Heart right ventricle (tissue), 16 donors: ENCODE data around the gene MYCBP. TPM values are rescaled to one million over a fixed set of nuclear protein-coding genes. Genes with fewer than 3 reads are reported as not detected.
A peak's percentile ranks its signal among the peaks of the same experiment; 100 is the strongest.
"Not testable (repeated sequence)": the region's sequence is repeated elsewhere in the genome, so short reads cannot be mapped to it uniquely, and the experiment has no call there.

ENCODE experiments used
- ATAC-seq, 8 donors: fragments of 200-7000 bp; cut with Tn5 transposase; one replicate each; pipeline ENCODE4 v1.9.1; 2020; ENCODE audit warnings: mild to moderate bottlenecking in 8 of 8, moderate library complexity in 8 of 8, moderate number of reproducible peaks in 1 of 8
- DNase-seq, 2 donors: peaks; one replicate each; pipeline ENCODE4 v3.0.0-alpha.2; 2020
- H3K27ac ChIP-seq, 10 donors: fragments of 200-600 bp; sonication (generic) in 2 of 10; one replicate each; pipeline versions ENCODE4 v1.5.0 to v1.8.0; 2020 to 2022; ENCODE audit warnings: mild to moderate bottlenecking in 3 of 10
- H3K27me3 ChIP-seq, 7 donors: fragments of 200-600 bp; one replicate each; pipeline ENCODE4 v1.8.0; 2021 to 2022; ENCODE audit warnings: mild to moderate bottlenecking in 2 of 7
- H3K36me3 ChIP-seq, 9 donors: fragments of 200-600 bp; sonication (generic) in 1 of 9; one replicate each; pipeline versions ENCODE4 v1.5.0 to v1.8.0; 2020 to 2022; ENCODE audit warnings: mild to moderate bottlenecking in 2 of 9
- H3K4me1 ChIP-seq, 9 donors: fragments of 200-600 bp; sonication (generic) in 1 of 9; one replicate each; pipeline versions ENCODE4 v1.5.0 to v1.8.0; 2020 to 2022; ENCODE audit warnings: mild to moderate bottlenecking in 4 of 9
- H3K4me3 ChIP-seq, 10 donors: fragments of 200-600 bp; sonication (generic) in 2 of 10; one replicate each; pipeline versions ENCODE4 v1.5.0 to v1.8.0; 2020 to 2022; ENCODE audit warnings: mild to moderate bottlenecking in 7 of 10, moderate library complexity in 2 of 10
- H3K9me3 ChIP-seq, 11 donors: fragments of 200-600 bp in 10 of 11; sonication (generic) in 2 of 11; one replicate each; pipeline versions ENCODE4 v1.5.0 to v1.8.0; 2013 to 2022; ENCODE audit warnings: mild to moderate bottlenecking in 2 of 11, control low read depth in 1 of 11, moderate library complexity in 1 of 11
- WGBS, 2 donors: extraction: QIAGEN DNeasy Blood & Tissue Kit; methylation state at CpG; one replicate each; pipeline ENCODE4 v1.1.7; 2013; ENCODE audit warnings: inconsistent platforms in 1 of 2; 5-methylcytosine and 5-hydroxymethylcytosine counted together
- intact Hi-C, 10 donors: fragments of 100-400 bp; cut with DNase I; formaldehyde crosslinking; loops; one replicate each; pipeline versions ENCODE4 v1.11.1 to v1.14.2; 2022
- polyA plus RNA-seq, 2 donors: library from polyadenylated mRNA; stranded (reverse); fragments of 200-250 nt; gene quantifications; one replicate each; pipeline ENCODE4 v1.2.3, GENCODE V29; 2013
- total RNA-seq, 10 donors: library from RNA; stranded (reverse); fragmentation: NEBNext Ultra II Directional in 3 of 10; extraction: Animal tissue kit (Norgen Biotek cat#: 25700) in 3 of 10; gene quantifications; one replicate each; pipeline versions ENCODE4 v1.2.1 to v1.2.4, GENCODE V29; 2021 to 2023
- TF ChIP-seq, protein P1 (sequence below), 9 donors: fragments of 200-600 bp; sonication (generic) in 2 of 9; IDR thresholded peaks; one replicate each; pipeline versions ENCODE4 v1.5.0 to v1.8.0; 2021 to 2022; ENCODE audit warnings: antibody characterized with exemption in 9 of 9, mild to moderate bottlenecking in 5 of 9, moderate library complexity in 1 of 9
- donor health status: Arrhythmogenic right ventricular cardiomyopathy.
- donor health status: ischemic (EF 13 %, LVEDD 7.1; RV severe dilation, severe dysfunction).
- donor health status: healthy with polysubstance abuse.
- donor health status: DM: no; HTN: yes; CAD: no.
- donor health status: DM: no; HTN: no; CAD: no.
- donor health status: ischemic (EF 25% LVEDD 6.9; RV normal size, moderate dysfunction).
- donor health status: ischemic (EF 25% LVEDD 5.7; RV mildly dilated, moderate dysfunction).
- donor health status: healthy.
- donor health status: DM: yes; HTN: yes; CAD: no.
- donor health status: Ischemic cardiomyopathy.
- donor health status: ischemic (EF 35%, LVEDD 5.7; RV mildly dilated, moderate dysfunction).
- donor health status: nonischemic (EF 11% LVEDD 7.7; RV severe dilation, severe dysfunction).
- donor health status: DM: yes; HTN: yes; CAD: no.
- donor health status: PGD.
- donor health status: ischemic (EF 29% LVEDD 5.4; RV normal size, mild dysfunction).
- donor health status: nonischemic (EF 23%, LVEDD 6.1; RV moderate dilation, normal function).

Gene MYCBP
- total and polyA plus RNA-seq, 12 donors: 3.9 to 22.8 (median 8.2) TPM

DNA sequence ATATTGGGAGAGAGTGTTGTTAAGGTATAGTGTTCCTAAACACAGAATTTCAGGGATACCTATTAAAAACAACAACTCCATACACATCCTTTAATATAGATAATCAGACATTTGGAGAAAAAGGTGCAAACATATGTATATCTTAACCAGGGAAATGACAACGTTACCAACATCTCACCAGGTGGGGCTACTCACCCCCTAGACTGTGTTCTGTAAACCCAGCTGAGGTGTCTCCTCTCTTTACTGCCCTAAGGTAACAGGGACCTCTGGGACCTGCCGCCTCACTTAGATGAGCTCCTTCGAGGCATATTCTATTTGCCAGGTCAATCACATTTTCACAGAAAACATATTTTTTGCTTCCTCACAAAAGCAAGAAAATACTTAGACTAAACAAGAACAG, 26.9 kb downstream of the MYCBP start:
- 94 to 95% methylated on average over 3 of the region's 3 CpGs for WGBS, 2 donors
- TF ChIP-seq, protein P1, sequence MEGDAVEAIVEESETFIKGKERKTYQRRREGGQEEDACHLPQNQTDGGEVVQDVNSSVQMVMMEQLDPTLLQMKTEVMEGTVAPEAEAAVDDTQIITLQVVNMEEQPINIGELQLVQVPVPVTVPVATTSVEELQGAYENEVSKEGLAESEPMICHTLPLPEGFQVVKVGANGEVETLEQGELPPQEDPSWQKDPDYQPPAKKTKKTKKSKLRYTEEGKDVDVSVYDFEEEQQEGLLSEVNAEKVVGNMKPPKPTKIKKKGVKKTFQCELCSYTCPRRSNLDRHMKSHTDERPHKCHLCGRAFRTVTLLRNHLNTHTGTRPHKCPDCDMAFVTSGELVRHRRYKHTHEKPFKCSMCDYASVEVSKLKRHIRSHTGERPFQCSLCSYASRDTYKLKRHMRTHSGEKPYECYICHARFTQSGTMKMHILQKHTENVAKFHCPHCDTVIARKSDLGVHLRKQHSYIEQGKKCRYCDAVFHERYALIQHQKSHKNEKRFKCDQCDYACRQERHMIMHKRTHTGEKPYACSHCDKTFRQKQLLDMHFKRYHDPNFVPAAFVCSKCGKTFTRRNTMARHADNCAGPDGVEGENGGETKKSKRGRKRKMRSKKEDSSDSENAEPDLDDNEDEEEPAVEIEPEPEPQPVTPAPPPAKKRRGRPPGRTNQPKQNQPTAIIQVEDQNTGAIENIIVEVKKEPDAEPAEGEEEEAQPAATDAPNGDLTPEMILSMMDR (IDR thresholded peaks at IDR 0.05): no peak
- DNase-seq (no peak), ATAC-seq (no peak)
- peaks cover 0 to 24% (median 7%) of the 10 kb centered on the region in 9 donors for H3K4me1 ChIP-seq
- no peaks in the 10 kb centered on the region for H3K27me3 ChIP-seq
- H3K27ac ChIP-seq: no peak overlapping the region
- peaks cover 0 to 100% (median 23%) of the 10 kb centered on the region in 9 donors for H3K36me3 ChIP-seq
- intact Hi-C loops: no loop called here
- H3K4me3 ChIP-seq: no peak overlapping the region
- no peaks in the 10 kb centered on the region for H3K9me3 ChIP-seq

DNA sequence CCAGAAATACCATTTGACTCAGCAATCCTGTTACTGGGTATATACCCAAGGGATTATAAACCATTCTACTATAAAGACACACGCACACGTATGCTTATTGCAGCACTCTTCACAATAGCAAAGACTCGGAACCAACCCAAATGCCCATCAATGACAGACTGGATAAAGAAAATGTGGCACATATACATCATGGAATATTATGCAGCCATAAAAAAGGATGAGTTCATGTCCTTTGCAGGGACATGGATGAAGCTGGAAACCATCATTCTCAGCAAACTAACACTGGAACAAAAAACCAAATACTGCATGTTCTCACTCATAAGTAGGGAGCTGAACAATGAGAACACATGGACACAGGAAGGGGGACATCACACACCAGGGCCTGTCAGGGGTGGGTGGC, 28.1 kb downstream of the MYCBP start:
- DNase-seq, ATAC-seq, intact Hi-C loops, H3K9me3 ChIP-seq, H3K27me3 ChIP-seq, H3K4me3 ChIP-seq, H3K27ac ChIP-seq: not testable (repeated sequence)
- peaks cover 0 to 100% (median 20%) of the 10 kb centered on the region in 9 donors for H3K36me3 ChIP-seq
- H3K4me1 ChIP-seq: peaks cover 0 to 33% (median 18%) of the 10 kb centered on the region in 9 donors
- 96 to 99% methylated on average over 3 of the region's 3 CpGs for WGBS, 2 donors

DNA sequence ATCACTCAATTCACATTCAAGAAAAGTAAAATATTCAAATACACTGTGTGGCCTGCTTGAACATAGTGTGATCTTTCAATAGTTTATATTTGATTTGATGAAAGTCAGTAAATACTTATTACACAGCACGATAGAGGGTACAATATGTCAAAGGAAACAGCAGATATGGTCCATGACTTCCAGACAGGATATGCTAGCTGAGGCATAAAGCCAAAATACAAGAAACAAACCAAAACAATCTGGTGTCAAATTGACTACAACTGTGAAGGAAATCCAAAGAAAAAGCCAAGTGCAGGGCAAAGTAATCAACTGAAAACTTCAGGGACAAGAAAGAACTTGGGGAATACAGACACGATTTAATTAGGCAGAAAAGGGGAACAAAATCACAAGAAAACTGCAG, 32.9 kb downstream of the MYCBP start:
- H3K9me3 ChIP-seq: no peaks in the 10 kb centered on the region
- 37 to 54% methylated on average over 2 of the region's 2 CpGs for WGBS, 2 donors
- no peak overlapping the region for H3K4me3 ChIP-seq
- H3K4me1 ChIP-seq: peaks cover 0 to 45% (median 24%) of the 10 kb centered on the region in 9 donors
- no peaks in the 10 kb centered on the region for H3K27me3 ChIP-seq
- H3K36me3 ChIP-seq: peaks cover 0 to 83% (median 16%) of the 10 kb centered on the region in 9 donors
- ATAC-seq: peak in 2 of 8 donors; percentile 31 to 54
- no peak for DNase-seq
- intact Hi-C loops: no loop called here
- TF ChIP-seq, protein P1 (IDR thresholded peaks at IDR 0.05): no peak
- H3K27ac ChIP-seq: peak overlapping the region in 3 of 10 donors; percentile 16 to 39 (median 18)

DNA sequence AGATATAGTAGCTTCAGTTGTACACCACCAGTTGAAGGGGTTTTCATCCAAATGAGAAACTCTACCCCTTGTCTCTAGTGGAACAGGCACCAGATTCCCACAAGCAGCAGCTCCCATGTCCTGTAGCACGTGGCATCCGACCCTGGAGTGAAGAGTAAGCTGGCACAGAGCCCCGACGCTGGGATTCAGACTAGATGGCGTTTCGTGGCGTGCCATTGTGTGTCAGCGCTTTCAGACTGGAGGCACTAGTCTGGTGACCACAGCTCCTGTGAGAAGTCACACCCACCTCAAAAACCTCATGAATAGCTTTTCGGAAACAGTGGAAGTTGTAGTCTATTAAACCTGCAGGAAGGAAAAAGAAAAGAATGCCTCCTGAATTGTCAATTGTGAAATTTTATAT, 33.8 kb downstream of the MYCBP start:
- H3K27ac ChIP-seq: peak overlapping the region in 4 of 10 donors; percentile 0 to 39 (median 8)
- H3K4me1 ChIP-seq: peaks cover 0 to 45% (median 32%) of the 10 kb centered on the region in 9 donors
- ATAC-seq (peak; percentile 57 to 88 (median 78)), DNase-seq (peak; percentile 54 to 74)
- H3K36me3 ChIP-seq: peaks cover 0 to 74% (median 14%) of the 10 kb centered on the region in 9 donors
- TF ChIP-seq, protein P1 (IDR thresholded peaks at IDR 0.05): no peak
- intact Hi-C loops: loop anchor here in 8 of 10 donors (5.0 to 10.0 kb wide), 3 partner anchors 795 to 815 kb away; partner anchors contain the start of gene POU3F1 (in 1 of the 8)
- no peak overlapping the region for H3K4me3 ChIP-seq
- no peaks in the 10 kb centered on the region for H3K27me3 ChIP-seq
- 37 to 43% methylated on average over 9 of the region's 9 CpGs for WGBS, 2 donors
- H3K9me3 ChIP-seq: no peaks in the 10 kb centered on the region

DNA sequence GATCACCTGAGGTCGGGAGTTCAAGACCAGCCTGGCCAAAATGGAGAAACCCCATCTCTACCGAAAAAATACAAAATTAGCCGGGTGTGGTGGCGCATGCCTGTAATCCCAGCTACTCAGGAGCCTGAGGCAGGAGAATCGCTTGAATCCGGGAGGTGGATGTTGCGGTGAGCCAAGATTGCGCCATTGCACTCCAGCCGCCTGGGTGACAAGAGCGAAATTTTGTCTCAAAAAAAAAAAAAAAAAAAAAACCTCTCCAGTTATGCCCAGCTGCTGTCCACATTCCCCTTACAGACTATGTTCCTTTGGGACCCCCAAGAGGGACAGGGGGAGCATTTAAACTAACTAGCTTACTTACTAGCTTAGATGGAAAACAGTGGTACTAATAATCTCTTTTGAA, 36.8 kb downstream of the MYCBP start:
- intact Hi-C loops: loop anchor here in 8 of 10 donors (5.0 to 10.0 kb wide), 3 partner anchors 792 to 812 kb away; partner anchors contain the start of gene POU3F1 (in 1 of the 8)
- not testable (repeated sequence) for H3K4me3 ChIP-seq, DNase-seq, ATAC-seq, H3K9me3 ChIP-seq, H3K27me3 ChIP-seq, H3K27ac ChIP-seq
- H3K4me1 ChIP-seq: peaks cover 0 to 30% (median 26%) of the 10 kb centered on the region in 9 donors
- peaks cover 0 to 45% (median 14%) of the 10 kb centered on the region in 9 donors for H3K36me3 ChIP-seq
- WGBS, 2 donors: 86 to 90% methylated on average over 10 of the region's 10 CpGs
